Measurements from ENCODE around the gene ASIC1.
"Not testable (repeated sequence)": the region's sequence is repeated elsewhere in the genome, so short reads cannot be mapped to it uniquely, and the experiment has no call there.

The ASIC1 gene

GRCh38 chr12:50082644-50083043, 25.2 kb downstream of the ASIC1 start:
- no peak overlapping the region for H3K9ac ChIP-seq
- no peak overlapping the region for H3K4me3 ChIP-seq (ENCODE audit: low read depth, low read length)

GRCh38 chr12:50083301-50083700, 25.9 kb downstream of the ASIC1 start:
- H2AFZ ChIP-seq: peak overlapping the region; percentile 5
- H3K36me3 ChIP-seq (ENCODE audit: control insufficient read depth, insufficient read depth, low read length): no peaks in the 10 kb centered on the region
- H3K4me1 ChIP-seq: peaks cover 11% of the 10 kb centered on the region
- H3K9ac ChIP-seq: no peak overlapping the region
- H3K27ac ChIP-seq: no peak overlapping the region
- no peaks in the 10 kb centered on the region for H3K9me3 ChIP-seq (ENCODE audit: control insufficient read depth, low read length)
- no peak for TF ChIP-seq CTCF (IDR thresholded peaks at IDR 0.05)
- H3K27me3 ChIP-seq (ENCODE audit: control insufficient read depth, insufficient read depth, low read length): no peaks in the 10 kb centered on the region
- H3K79me2 ChIP-seq: peaks cover 5% of the 10 kb centered on the region
- no peak overlapping the region for H3K4me2 ChIP-seq (ENCODE audit: low read length)
- no peak overlapping the region for H3K4me3 ChIP-seq (ENCODE audit: low read depth, low read length)

More at GRCh38 chr12:50082644-50083043, 25.2 kb downstream of the ASIC1 start:
- Histone ChIP-seq H3K27me3 (ENCODE audit: control insufficient read depth, insufficient read depth, low read length) (no peaks in the 10 kb centered on the region), H3K79me2 (peaks cover 2% of the 10 kb centered on the region), H3K36me3 (ENCODE audit: control insufficient read depth, insufficient read depth, low read length) (no peaks in the 10 kb centered on the region), H3K27ac (no peak overlapping the region), H2AFZ (no peak overlapping the region), H3K4me2 (ENCODE audit: low read length) (no peak overlapping the region), H3K4me1 (peaks cover 11% of the 10 kb centered on the region), H3K9me3 (ENCODE audit: control insufficient read depth, low read length) (no peaks in the 10 kb centered on the region)
- TF ChIP-seq CTCF (IDR thresholded peaks at IDR 0.05): no peak

- H3K4me3 ChIP-seq (ENCODE audit: low read depth, low read length): peak overlapping the region; percentile 79
- not testable (repeated sequence) for H3K79me2 ChIP-seq; H3K27me3 ChIP-seq (ENCODE audit: control insufficient read depth, insufficient read depth, low read length); H3K9me3 ChIP-seq (ENCODE audit: control insufficient read depth, low read length); H3K36me3 ChIP-seq (ENCODE audit: control insufficient read depth, insufficient read depth, low read length)
- H3K4me2 ChIP-seq (ENCODE audit: low read length): peak overlapping the region; percentile 73
- H2AFZ ChIP-seq: peak overlapping the region; percentile 84
- peak overlapping the region; percentile 68 for H3K9ac ChIP-seq
- H3K27ac ChIP-seq: peak overlapping the region; percentile 93
- peaks cover 11% of the 10 kb centered on the region for H3K4me1 ChIP-seq
These were observed 27.0 kb downstream of the ASIC1 start for GRCh38 chr12:50084409-50084774.

DNA sequence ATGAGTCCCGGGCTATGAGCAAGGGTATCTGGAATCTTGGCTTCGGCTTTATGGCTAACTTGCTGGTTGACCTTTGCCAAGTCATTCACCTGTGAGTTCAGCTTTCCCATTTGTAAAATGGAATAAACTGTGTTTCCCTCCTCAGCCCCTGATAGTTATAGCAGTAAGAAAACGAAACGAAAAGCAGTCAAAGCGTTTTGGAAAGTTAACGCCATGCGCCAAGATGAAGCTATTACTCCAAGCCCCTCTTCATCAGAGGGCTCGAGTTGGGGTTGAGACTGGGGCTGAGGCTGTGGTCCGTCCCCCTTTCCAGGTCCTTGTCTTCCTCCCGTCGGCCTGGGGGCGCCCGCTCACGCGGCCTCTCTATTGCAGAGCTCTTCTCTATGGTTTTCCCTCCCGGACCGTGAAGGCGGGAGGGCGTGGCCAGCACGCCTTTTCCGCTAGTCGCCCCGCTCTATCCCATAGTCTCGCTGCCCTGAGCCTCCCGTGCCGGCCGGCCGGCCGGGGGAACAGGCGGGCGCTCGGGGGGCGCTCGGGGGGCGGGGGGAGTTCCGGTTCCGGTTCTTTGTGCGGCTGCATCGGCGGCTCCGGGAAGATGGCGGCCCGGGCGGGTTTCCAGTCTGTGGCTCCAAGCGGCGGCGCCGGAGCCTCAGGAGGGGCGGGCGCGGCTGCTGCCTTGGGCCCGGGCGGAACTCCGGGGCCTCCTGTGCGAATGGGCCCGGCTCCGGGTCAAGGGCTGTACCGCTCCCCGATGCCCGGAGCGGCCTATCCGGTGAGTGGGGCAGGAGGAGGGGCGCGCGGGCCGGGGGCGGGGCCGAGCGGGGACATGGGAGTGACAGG, 27.6 kb downstream of the ASIC1 start, which contains the start of gene SMARCD1:
Gene SMARCD1 (plus strand): TSS at position 568 of the 840 bp plus-strand sequence. CDS start 28 bp downstream, at position 596.
- peak within 1 kb of the TSS; percentile 93 for H3K27ac ChIP-seq
- H3K9ac ChIP-seq: peak within 1 kb of the TSS; percentile 68
- H3K27me3 ChIP-seq (ENCODE audit: control insufficient read depth, insufficient read depth, low read length): no peaks in the 10 kb centered on the region
- H3K4me2 ChIP-seq (ENCODE audit: low read length): peak within 1 kb of the TSS; percentile 73
- H3K79me2 ChIP-seq: peaks cover 5% of the 10 kb centered on the region
- TF ChIP-seq CTCF (IDR thresholded peaks at IDR 0.05): peak; percentile 52
- H3K36me3 ChIP-seq (ENCODE audit: control insufficient read depth, insufficient read depth, low read length): no peaks in the 10 kb centered on the region
- peak within 1 kb of the TSS; percentile 84 for H2AFZ ChIP-seq
- peak within 1 kb of the TSS; percentile 79 for H3K4me3 ChIP-seq (ENCODE audit: low read depth, low read length)
- peaks cover 11% of the 10 kb centered on the region for H3K4me1 ChIP-seq
- no peaks in the 10 kb centered on the region for H3K9me3 ChIP-seq (ENCODE audit: control insufficient read depth, low read length)

- Histone ChIP-seq H3K27me3 (ENCODE audit: control insufficient read depth, insufficient read depth, low read length) (no peaks in the 10 kb centered on the region), H3K4me3 (ENCODE audit: low read depth, low read length) (peak overlapping the region; percentile 79), H3K9me3 (ENCODE audit: control insufficient read depth, low read length) (no peaks in the 10 kb centered on the region), H3K79me2 (peaks cover 7% of the 10 kb centered on the region), H3K9ac (no peak overlapping the region), H3K36me3 (ENCODE audit: control insufficient read depth, insufficient read depth, low read length) (no peaks in the 10 kb centered on the region), H3K4me1 (peaks cover 11% of the 10 kb centered on the region), H3K27ac (peak overlapping the region; percentile 93), H3K4me2 (ENCODE audit: low read length) (peak overlapping the region; percentile 73), H2AFZ (peak overlapping the region; percentile 84)
- TF ChIP-seq CTCF (IDR thresholded peaks at IDR 0.05): no peak
These were observed 28.2 kb downstream of the ASIC1 start for GRCh38 chr12:50085615-50086072.
